ENCODE measurements around the gene WNT3A. TPM values are rescaled to one million over a fixed set of nuclear protein-coding genes. Genes with fewer than 3 reads are reported as not detected.

WNT3A gene
- total and polyA plus RNA-seq, 9 of the 15 experiments (the other 6 are each of a cell fraction or from before 2014, with no cell fraction given), result not detected

GRCh38 chr1:228082214-228082917, 75.6 kb downstream of the WNT3A start, which contains the start of gene ARF1 (continued):
- TF ChIP-seq CBX2 (IDR thresholded peaks at IDR 0.05; ENCODE audit: insufficient read depth, low read length, poor library complexity, severe bottlenecking) (no peak), ZNF589 (CRISPR knock-in tag; IDR thresholded peaks at IDR 0.05; ENCODE audit: low read depth) (no peak), PHF8 (IDR thresholded peaks at IDR 0.05; ENCODE audit: borderline replicate concordance, low read length) (peak; percentile 95; the same call in 1 of the 2 replicates), FOXK1 (CRISPR knock-in tag; IDR thresholded peaks at IDR 0.05; ENCODE audit: borderline replicate concordance) (no peak), SMC3 (conservative IDR thresholded peaks at IDR 0.05; ENCODE audit: insufficient read depth, low read depth, low read length) (peak; percentile 2; the same call in 1 of the 2 replicates), TAF1 (IDR thresholded peaks at IDR 0.05; ENCODE audit: control insufficient read depth, extremely low read depth, insufficient read depth, low read length, severe bottlenecking) (peak; percentile 96), ZNF324 (CRISPR knock-in tag; IDR thresholded peaks at IDR 0.05) (0 out of 2 replicates have a peak, but pooled peaks have one; percentile 36), ARID3B (CRISPR knock-in tag; IDR thresholded peaks at IDR 0.05; ENCODE audit: borderline replicate concordance) (peak; percentile 91; the same call in 1 of the 2 replicates), BRF2 (IDR thresholded peaks at IDR 0.05; ENCODE audit: borderline replicate concordance, insufficient read depth, insufficient read length) (no peak), ZBTB8A (IDR thresholded peaks at IDR 0.05; ENCODE audit: partially characterized antibody) (no peak), HMGXB4 (CRISPR knock-in tag; IDR thresholded peaks at IDR 0.05) (no peak), MXD1 (CRISPR knock-in tag; IDR thresholded peaks at IDR 0.05; ENCODE audit: borderline replicate concordance, poor library complexity, severe bottlenecking) (peak; percentile 61), ZNF408 (CRISPR knock-in tag; IDR thresholded peaks at IDR 0.05; ENCODE audit: low read depth) (no peak), ZNF695 (CRISPR knock-in tag; IDR thresholded peaks at IDR 0.05) (peak; percentile 52; the same call in 1 of the 2 replicates), ZBTB2 (IDR thresholded peaks at IDR 0.05) (peak; percentile 80), TARDBP (IDR thresholded peaks at IDR 0.05) (peak; percentile 28)
